Measurements from ENCODE around the gene AOC1.

Gene AOC1

DNA sequence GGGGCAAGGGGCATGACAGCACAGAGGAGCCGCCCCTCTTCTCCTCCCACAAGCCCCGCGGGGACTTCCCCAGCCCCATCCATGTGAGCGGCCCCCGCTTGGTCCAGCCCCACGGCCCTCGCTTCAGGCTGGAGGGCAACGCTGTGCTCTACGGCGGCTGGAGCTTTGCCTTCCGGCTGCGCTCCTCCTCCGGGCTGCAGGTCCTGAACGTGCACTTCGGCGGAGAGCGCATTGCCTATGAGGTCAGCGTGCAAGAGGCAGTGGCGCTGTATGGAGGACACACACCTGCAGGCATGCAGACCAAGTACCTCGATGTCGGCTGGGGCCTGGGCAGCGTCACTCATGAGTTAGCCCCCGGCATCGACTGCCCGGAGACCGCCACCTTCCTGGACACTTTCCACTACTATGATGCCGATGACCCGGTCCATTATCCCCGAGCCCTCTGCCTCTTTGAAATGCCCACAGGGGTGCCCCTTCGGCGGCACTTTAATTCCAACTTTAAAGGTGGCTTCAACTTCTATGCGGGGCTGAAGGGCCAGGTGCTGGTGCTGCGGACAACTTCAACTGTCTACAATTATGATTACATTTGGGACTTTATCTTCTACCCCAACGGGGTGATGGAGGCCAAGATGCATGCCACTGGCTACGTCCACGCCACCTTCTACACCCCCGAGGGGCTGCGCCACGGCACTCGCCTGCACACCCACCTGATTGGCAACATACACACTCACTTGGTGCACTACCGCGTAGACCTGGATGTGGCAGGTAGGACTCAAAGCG is 5.1 kb downstream of the AOC1 start:
- H3K9me3 ChIP-seq (ENCODE audit: control extremely low read depth in 1 of 5, control insufficient read depth in 4 of 5, insufficient read depth in 2 of 5, low read depth in 1 of 5, low read length in 4 of 5), result no peaks in the 10 kb centered on the region
- WGBS (ENCODE audit: insufficient coverage), result 96% methylated on average over 31 of the region's 43 CpGs
- H3K36me3 ChIP-seq (ENCODE audit: control insufficient read depth in 4 of 4, insufficient read depth in 4 of 4, low read length in 3 of 4), result no peaks in the 10 kb centered on the region
- no peak for DNase-seq
- H3K4me3 ChIP-seq (ENCODE audit: control insufficient read depth in 1 of 7, extremely low read depth in 1 of 7, insufficient read depth in 4 of 7, low read depth in 2 of 7, low read length in 6 of 7), result no peak overlapping the region
- no peaks in the 10 kb centered on the region for H3K27me3 ChIP-seq (replicated peaks in 2 of 5; ENCODE audit: control insufficient read depth in 4 of 5, insufficient read depth in 5 of 5, low read length in 4 of 5)
- CTCF ChIA-PET, result interaction anchor here (1.0 kb wide), 1 partner anchor 19 kb away, joined by 3 read pairs; no protein-coding TSS in a partner anchor
- H3K27ac ChIP-seq (ENCODE audit: insufficient read depth in 1 of 2, low read depth in 1 of 2, low read length in 2 of 2, poor library complexity in 1 of 2, severe bottlenecking in 2 of 2), result no peak overlapping the region
- POLR2A ChIA-PET, result no interaction called here
- H3K4me1 ChIP-seq (ENCODE audit: control extremely low read depth in 1 of 4, control insufficient read depth in 4 of 4, insufficient read depth in 4 of 4, low read length in 3 of 4), result peaks cover 0 to 6% (median 6%) of the 10 kb centered on the region in 4 experiments

DNA sequence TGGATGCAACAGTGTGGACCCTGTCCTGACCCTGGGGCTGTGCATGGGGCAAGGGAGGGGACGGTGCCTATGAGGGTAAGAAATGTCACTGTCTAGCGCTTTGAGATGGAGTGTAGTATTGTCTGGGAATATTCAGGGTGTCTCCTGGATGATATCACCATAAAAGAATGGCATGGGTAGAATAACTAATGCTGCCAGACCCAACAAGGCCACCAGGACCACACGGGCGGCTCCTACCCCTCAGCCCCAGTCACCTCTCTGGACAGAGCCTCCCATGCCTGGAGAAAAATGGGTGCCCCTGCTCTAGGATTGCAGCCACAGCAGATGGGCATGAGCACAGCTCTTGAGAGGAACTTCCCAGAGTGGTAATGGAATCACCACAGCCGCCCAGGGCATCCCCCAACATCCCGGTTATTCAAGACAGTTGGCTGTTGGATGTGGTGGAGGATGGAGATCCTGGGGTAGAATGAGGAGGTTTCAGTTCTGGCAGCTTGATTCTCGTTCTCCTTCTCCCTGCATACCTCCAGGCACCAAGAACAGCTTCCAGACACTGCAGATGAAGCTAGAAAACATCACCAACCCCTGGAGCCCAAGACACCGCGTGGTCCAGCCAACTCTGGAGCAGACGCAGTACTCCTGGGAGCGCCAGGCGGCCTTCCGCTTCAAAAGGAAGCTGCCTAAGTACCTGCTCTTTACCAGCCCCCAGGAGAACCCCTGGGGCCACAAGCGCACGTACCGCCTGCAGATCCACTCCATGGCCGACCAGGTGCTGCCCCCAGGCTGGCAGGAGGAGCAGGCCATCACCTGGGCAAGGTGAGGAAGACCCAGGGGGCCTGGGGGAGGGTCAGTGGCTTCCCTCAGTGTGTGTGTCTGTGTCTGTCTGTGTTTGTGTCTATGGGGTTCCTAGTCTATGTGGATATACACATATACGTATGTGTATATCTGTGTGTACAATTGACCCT is 6.2 kb downstream of the AOC1 start:
- CTCF ChIA-PET, result interaction anchor here (1.0 kb wide), 1 partner anchor 18 kb away, joined by 3 read pairs; no protein-coding TSS in a partner anchor
- 94% methylated on average over 13 of the region's 18 CpGs for WGBS (ENCODE audit: insufficient coverage)
- no peak for DNase-seq

DNA sequence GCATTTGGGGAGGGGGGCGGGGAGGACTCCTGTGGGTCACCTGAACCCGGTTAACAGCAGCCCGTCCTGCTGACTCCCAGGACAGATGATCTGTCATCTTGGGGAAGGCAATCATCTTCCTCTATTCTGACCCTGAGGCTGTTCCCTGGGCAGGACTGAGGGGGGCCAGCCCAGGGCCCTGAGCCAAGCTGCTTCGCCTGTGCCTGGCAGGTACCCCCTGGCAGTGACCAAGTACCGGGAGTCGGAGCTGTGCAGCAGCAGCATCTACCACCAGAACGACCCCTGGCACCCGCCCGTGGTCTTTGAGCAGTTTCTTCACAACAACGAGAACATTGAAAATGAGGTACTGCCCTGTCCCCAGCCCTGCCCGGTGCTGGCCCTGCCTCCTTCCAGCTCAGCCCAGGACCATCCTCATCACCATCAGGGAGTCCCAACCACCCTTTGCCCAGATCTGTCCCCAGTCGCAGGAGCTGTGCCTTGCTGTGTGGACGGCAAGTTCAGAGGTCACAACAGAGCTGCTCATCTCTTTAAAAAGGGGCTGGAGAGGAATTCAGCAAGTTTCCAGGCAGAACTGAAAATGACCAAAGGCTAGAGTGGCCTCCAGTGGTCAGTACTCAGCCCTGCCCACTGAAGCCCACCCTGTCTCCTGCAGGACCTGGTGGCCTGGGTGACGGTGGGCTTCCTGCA is 8.1 kb downstream of the AOC1 start:
- WGBS (ENCODE audit: insufficient coverage), result 88% methylated on average over 12 of the region's 14 CpGs
- no peak overlapping the region for H3K27ac ChIP-seq (ENCODE audit: insufficient read depth in 1 of 2, low read depth in 1 of 2, low read length in 2 of 2, poor library complexity in 1 of 2, severe bottlenecking in 2 of 2)
- no peak overlapping the region for H3K4me3 ChIP-seq (ENCODE audit: control insufficient read depth in 1 of 7, extremely low read depth in 1 of 7, insufficient read depth in 4 of 7, low read depth in 2 of 7, low read length in 6 of 7)
- no peaks in the 10 kb centered on the region for H3K9me3 ChIP-seq (ENCODE audit: control extremely low read depth in 1 of 5, control insufficient read depth in 4 of 5, insufficient read depth in 2 of 5, low read depth in 1 of 5, low read length in 4 of 5)
- CTCF ChIA-PET, result interaction anchor here (0.8 kb wide), 1 partner anchor 16 kb away, joined by 4 read pairs; no protein-coding TSS in a partner anchor
- no peaks in the 10 kb centered on the region for H3K36me3 ChIP-seq (ENCODE audit: control insufficient read depth in 4 of 4, insufficient read depth in 4 of 4, low read length in 3 of 4)
- H3K27me3 ChIP-seq (replicated peaks in 2 of 5; ENCODE audit: control insufficient read depth in 4 of 5, insufficient read depth in 5 of 5, low read length in 4 of 5), result no peaks in the 10 kb centered on the region
- DNase-seq, result no peak
- no peaks in the 10 kb centered on the region for H3K4me1 ChIP-seq (ENCODE audit: control extremely low read depth in 1 of 4, control insufficient read depth in 4 of 4, insufficient read depth in 4 of 4, low read length in 3 of 4)
- POLR2A ChIA-PET, result no interaction called here

More for the DNA sequence above, 6.2 kb downstream of the AOC1 start:
- Histone ChIP-seq H3K36me3 (ENCODE audit: control insufficient read depth in 4 of 4, insufficient read depth in 4 of 4, low read length in 3 of 4) (no peaks in the 10 kb centered on the region), H3K27ac (ENCODE audit: insufficient read depth in 1 of 2, low read depth in 1 of 2, low read length in 2 of 2, poor library complexity in 1 of 2, severe bottlenecking in 2 of 2) (no peak overlapping the region), H3K4me3 (ENCODE audit: control insufficient read depth in 1 of 7, extremely low read depth in 1 of 7, insufficient read depth in 4 of 7, low read depth in 2 of 7, low read length in 6 of 7) (no peak overlapping the region), H3K27me3 (replicated peaks in 2 of 5; ENCODE audit: control insufficient read depth in 4 of 5, insufficient read depth in 5 of 5, low read length in 4 of 5) (no peaks in the 10 kb centered on the region), H3K4me1 (ENCODE audit: control extremely low read depth in 1 of 4, control insufficient read depth in 4 of 4, insufficient read depth in 4 of 4, low read length in 3 of 4) (no peaks in the 10 kb centered on the region), H3K9me3 (ENCODE audit: control extremely low read depth in 1 of 5, control insufficient read depth in 4 of 5, insufficient read depth in 2 of 5, low read depth in 1 of 5, low read length in 4 of 5) (no peaks in the 10 kb centered on the region)
- POLR2A ChIA-PET, result no interaction called here

DNA sequence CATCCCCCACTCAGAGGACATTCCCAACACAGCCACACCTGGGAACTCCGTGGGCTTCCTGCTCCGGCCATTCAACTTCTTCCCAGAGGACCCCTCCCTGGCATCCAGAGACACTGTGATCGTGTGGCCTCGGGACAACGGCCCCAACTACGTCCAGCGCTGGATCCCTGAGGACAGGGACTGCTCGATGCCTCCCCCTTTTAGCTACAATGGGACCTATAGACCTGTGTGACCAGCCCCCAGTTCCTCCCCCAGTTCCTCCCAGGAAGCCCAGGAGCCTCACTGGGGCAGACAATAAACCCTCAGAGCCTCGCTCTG is 8.6 kb downstream of the AOC1 start:
- DNase-seq, result no peak
- 95% methylated on average over 7 of the region's 9 CpGs for WGBS (ENCODE audit: insufficient coverage)
- Histone ChIP-seq H3K9me3 (ENCODE audit: control extremely low read depth in 1 of 5, control insufficient read depth in 4 of 5, insufficient read depth in 2 of 5, low read depth in 1 of 5, low read length in 4 of 5) (no peaks in the 10 kb centered on the region), H3K4me1 (ENCODE audit: control extremely low read depth in 1 of 4, control insufficient read depth in 4 of 4, insufficient read depth in 4 of 4, low read length in 3 of 4) (no peaks in the 10 kb centered on the region), H3K36me3 (ENCODE audit: control insufficient read depth in 4 of 4, insufficient read depth in 4 of 4, low read length in 3 of 4) (no peaks in the 10 kb centered on the region), H3K4me3 (ENCODE audit: control insufficient read depth in 1 of 7, extremely low read depth in 1 of 7, insufficient read depth in 4 of 7, low read depth in 2 of 7, low read length in 6 of 7) (no peak overlapping the region), H3K27ac (ENCODE audit: insufficient read depth in 1 of 2, low read depth in 1 of 2, low read length in 2 of 2, poor library complexity in 1 of 2, severe bottlenecking in 2 of 2) (no peak overlapping the region), H3K27me3 (replicated peaks in 2 of 5; ENCODE audit: control insufficient read depth in 4 of 5, insufficient read depth in 5 of 5, low read length in 4 of 5) (no peaks in the 10 kb centered on the region)
- ChIA-PET POLR2A (no interaction called here), CTCF (interaction anchor here (0.8 kb wide), 1 partner anchor 16 kb away, joined by 4 read pairs; no protein-coding TSS in a partner anchor)

DNA sequence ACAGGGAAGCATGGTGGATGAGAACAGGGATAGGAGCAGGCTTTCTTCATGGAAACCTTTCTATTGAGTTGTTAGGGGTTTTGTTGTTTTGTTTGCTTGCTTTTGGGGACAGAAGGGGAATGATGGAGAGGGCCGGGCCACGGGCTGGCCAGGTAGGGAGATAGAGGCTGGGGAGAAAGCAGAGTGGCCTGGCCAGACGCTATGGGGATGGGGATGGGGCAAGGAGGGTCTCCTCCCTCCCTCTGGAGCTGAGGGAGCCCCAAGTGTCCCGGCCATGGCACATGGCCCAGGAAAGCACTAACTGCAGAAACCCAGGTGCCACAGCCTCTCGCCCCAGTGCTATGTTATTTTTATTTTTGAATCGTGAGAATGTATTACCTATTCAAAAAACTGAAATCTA is 10.0 kb downstream of the AOC1 start:
- Histone ChIP-seq H3K27me3 (replicated peaks in 2 of 5; ENCODE audit: control insufficient read depth in 4 of 5, insufficient read depth in 5 of 5, low read length in 4 of 5) (no peaks in the 10 kb centered on the region), H3K36me3 (ENCODE audit: control insufficient read depth in 4 of 4, insufficient read depth in 4 of 4, low read length in 3 of 4) (no peaks in the 10 kb centered on the region), H3K9me3 (ENCODE audit: control extremely low read depth in 1 of 5, control insufficient read depth in 4 of 5, insufficient read depth in 2 of 5, low read depth in 1 of 5, low read length in 4 of 5) (peaks cover 0 to 7% (median 2%) of the 10 kb centered on the region in 5 experiments), H3K4me3 (ENCODE audit: control insufficient read depth in 1 of 7, extremely low read depth in 1 of 7, insufficient read depth in 4 of 7, low read depth in 2 of 7, low read length in 6 of 7) (no peak overlapping the region), H3K27ac (ENCODE audit: insufficient read depth in 1 of 2, low read depth in 1 of 2, low read length in 2 of 2, poor library complexity in 1 of 2, severe bottlenecking in 2 of 2) (no peak overlapping the region), H3K4me1 (ENCODE audit: control extremely low read depth in 1 of 4, control insufficient read depth in 4 of 4, insufficient read depth in 4 of 4, low read length in 3 of 4) (no peaks in the 10 kb centered on the region)
- POLR2A ChIA-PET, result no interaction called here
- CTCF ChIA-PET, result no interaction called here
- WGBS (ENCODE audit: insufficient coverage), result 100% methylated on average over 3 of the region's 6 CpGs
- no peak for DNase-seq

DNA sequence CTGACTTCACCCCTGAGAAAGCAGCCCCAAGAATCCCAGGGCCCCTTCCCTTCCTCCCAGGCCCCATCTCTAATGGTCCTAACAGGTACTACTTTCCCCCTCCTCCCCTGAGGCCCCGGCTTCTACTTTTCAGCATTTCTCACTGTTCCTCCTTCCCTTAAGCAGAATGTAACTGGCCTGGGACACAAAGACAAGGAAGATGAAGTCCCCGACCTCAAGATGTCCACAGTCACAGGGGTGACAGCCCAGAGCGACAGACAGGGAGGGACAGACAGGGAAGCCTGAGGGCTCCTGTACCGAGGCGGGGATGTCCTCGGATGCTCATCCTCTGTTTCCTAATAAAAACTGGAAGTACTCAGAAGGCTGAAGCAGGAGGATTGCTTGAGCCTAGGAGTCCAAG is 11.6 kb downstream of the AOC1 start:
- ChIA-PET POLR2A (interaction anchor here (0.7 kb wide), 1 partner anchor 9 kb away, joined by 3 read pairs; no protein-coding TSS in a partner anchor), CTCF (interaction anchor here (1.3 to 1.6 kb wide), 2 partner anchors 12 kb away, joined by 3 to 4 read pairs; partner anchors contain the start of gene AOC1)
- no peak for DNase-seq
- no peak overlapping the region for H3K4me3 ChIP-seq (ENCODE audit: control insufficient read depth in 1 of 7, extremely low read depth in 1 of 7, insufficient read depth in 4 of 7, low read depth in 2 of 7, low read length in 6 of 7)
- no peaks in the 10 kb centered on the region for H3K27me3 ChIP-seq (replicated peaks in 2 of 5; ENCODE audit: control insufficient read depth in 4 of 5, insufficient read depth in 5 of 5, low read length in 4 of 5)
- H3K9me3 ChIP-seq (ENCODE audit: control extremely low read depth in 1 of 5, control insufficient read depth in 4 of 5, insufficient read depth in 2 of 5, low read depth in 1 of 5, low read length in 4 of 5), result peaks cover 0 to 7% (median 2%) of the 10 kb centered on the region in 5 experiments
- no peaks in the 10 kb centered on the region for H3K4me1 ChIP-seq (ENCODE audit: control extremely low read depth in 1 of 4, control insufficient read depth in 4 of 4, insufficient read depth in 4 of 4, low read length in 3 of 4)
- WGBS (ENCODE audit: insufficient coverage), result 95% methylated on average over 6 of the region's 6 CpGs
- no peak overlapping the region for H3K27ac ChIP-seq (ENCODE audit: insufficient read depth in 1 of 2, low read depth in 1 of 2, low read length in 2 of 2, poor library complexity in 1 of 2, severe bottlenecking in 2 of 2)
- H3K36me3 ChIP-seq (ENCODE audit: control insufficient read depth in 4 of 4, insufficient read depth in 4 of 4, low read length in 3 of 4), result no peaks in the 10 kb centered on the region

Measured in common myeloid progenitor, CD34-positive (primary cell).